GM18870 (cell line): ENCODE results near the gene SCAF8.

Experiments used
- ATAC-seq: cut with Tn5 transposase; IDR thresholded peaks from one replicate; pipeline ENCODE4 v1.9.1; 2021; ENCODE audit warnings: moderate library complexity; ENCODE audit not compliant: unreplicated experiment

The SCAF8 gene

GRCh38 chr6:154829970-154830369 lies 96.8 kb downstream of the SCAF8 start:
- ATAC-seq, result no peak

DNA sequence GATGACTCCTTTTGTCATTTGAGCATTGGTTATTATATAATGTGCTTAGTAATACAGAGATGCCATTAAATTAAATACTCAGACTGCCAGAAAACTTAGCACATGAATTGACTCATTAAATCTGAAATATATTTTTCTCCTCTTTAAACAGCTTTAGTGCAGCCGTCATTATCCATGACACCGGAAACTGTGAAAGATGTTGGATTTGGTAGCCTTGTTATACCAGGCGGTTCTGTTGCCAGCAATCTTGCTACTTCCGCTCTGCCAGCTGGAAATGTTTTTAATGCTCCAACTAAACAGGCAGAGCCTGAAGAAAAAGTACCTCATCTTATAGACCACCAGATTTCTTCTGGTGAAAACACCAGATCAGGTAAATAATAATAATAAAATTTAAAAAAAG lies 97.6 kb downstream of the SCAF8 start:
- ATAC-seq, result no peak

GRCh38 chr6:154835307-154835706 lies 102.1 kb downstream of the SCAF8 start:
- ATAC-seq, result no peak

DNA sequence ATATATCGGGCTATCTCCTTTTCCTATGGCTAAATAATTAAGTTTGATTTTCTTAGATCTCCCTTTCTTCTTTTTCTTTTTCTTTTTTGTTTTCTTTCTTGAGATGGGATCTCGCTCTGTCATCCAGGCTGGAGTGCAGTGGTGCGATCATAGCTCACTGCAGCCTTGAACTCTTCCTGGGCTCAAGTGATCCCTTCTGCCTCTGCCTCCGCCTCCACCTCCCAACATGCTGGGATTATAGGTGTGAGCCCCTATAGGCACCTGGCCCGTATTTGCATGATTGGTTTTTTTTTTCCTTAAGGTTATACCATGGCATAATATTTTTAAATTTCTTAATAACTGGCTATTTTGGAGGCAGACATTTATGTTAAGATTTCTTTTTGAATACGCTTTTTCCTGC lies 106.3 kb downstream of the SCAF8 start:
- no peak for ATAC-seq

DNA sequence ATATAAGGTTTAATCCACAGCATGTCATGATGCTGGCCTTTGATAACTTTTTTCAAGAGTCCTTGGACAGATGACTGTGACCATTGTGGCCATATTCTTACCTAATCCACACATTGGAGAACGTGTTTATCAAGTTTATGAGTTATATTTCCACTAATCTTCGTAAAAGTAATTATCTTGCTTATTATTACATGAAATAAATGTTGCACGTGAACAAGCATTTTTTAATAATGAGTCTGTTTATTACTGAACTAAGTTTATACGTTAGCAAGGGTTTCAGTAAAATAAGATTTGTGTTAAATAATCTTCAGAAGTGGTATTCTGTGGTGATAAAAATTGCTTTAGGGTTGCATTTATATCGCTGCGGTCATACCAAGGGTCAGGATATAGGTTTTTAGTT lies 107.1 kb downstream of the SCAF8 start:
- no peak for ATAC-seq

DNA sequence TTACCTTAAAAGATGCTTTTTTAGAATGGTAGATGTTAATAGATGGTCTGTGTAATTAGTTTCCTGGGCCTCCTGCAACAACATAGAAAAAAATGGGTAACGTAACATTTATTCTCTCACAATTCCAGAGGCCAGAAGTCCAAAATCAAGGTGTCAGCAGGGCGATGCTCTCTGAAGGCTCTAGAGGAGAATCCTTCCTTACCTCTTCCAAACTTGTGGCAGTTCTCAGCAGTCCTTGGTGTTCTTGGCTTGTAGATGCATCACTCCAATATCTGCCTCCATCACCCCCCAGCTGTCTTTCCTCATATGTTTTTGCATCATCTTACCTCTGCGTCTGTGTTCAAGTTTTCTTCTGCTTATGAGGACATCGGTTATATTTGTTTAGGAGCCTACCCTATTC lies 107.9 kb downstream of the SCAF8 start:
- no peak for ATAC-seq

DNA sequence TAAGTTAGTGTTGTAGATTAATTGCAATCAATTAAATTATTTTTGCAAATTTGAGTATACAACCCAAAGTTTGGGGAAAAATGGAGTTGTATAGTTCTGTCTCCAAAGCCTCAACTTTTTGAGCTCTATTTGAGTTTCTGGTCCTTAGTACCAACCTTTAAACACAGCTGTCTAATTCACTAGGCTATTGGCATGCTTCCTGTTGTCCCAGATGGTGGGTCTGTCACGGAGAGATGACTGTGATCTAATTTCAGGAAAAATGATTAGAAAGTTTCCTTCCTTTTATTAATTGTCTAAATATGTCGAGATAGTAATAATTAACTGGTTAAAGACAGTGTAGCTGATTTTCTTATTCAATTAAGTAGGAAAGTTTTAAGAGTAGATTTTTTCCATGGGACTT lies 109.6 kb downstream of the SCAF8 start:
- no peak for ATAC-seq

GRCh38 chr6:154847318-154847717 lies 114.1 kb downstream of the SCAF8 start:
- ATAC-seq, result no peak

DNA sequence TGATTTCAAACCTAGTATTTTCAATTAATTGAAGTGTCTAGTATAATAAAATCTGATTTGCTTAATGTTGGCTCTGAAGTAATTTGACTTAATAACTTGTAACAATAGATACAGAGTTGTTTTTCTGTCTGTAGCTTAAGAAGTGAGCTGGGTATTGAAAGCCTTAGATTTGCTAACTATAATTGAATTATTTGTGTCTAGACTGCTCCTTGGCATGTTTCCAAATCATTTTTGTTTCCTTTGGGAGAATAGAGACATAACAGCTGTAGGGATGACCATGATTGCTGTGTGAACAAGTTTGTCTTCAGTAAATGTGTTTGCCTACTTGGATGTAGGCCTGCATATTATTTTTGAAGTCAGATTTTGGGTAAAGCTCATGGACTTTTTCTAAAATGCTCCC lies 115.4 kb downstream of the SCAF8 start:
- ATAC-seq, result no peak

- ATAC-seq, result no peak
Observed at GRCh38 chr6:154849475-154849874, 116.3 kb downstream of the SCAF8 start.

DNA sequence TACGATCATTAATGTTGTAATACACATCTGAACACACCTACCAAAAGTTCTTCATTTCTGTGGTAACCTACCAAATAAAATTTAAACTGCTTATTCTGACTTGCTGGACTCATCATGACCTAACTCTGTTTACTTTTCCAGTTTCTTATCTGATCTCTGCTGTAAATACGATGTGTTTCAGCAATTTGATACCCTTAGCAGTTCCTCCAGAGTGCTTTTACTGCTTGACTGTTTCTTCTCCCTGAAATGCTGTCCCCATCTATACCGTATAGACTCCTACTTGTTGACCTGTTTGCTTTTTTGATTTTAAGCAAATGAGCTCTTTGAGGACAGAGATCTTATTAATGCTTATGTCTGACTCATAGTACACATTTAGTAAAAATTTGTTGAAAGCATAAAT lies 119.5 kb downstream of the SCAF8 start:
- ATAC-seq, result no peak

- ATAC-seq, result no peak
Observed at GRCh38 chr6:154857529-154857928, 124.3 kb downstream of the SCAF8 start.

DNA sequence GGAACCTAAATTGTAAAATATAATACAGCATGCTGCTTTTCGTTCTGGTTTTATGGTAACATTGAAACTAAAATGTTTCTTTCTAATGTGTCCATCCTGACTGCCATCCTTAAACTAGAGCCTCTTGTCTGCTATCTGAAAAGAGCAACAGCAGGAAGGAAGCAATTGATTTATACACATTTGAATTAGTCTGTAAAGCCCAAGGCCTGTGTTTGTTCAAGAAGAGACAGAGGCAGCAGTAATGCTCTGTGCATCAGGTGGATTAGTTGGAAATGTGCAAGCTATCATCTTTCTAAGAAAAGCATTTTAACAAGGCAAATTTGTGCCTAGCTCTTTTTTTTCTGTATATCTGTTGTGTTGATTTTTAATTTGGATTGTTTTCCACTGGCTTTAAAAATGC lies 128.6 kb downstream of the SCAF8 start:
- ATAC-seq, result no peak

- ATAC-seq, result no peak
Observed at GRCh38 chr6:154862536-154862935, 129.3 kb downstream of the SCAF8 start.

DNA sequence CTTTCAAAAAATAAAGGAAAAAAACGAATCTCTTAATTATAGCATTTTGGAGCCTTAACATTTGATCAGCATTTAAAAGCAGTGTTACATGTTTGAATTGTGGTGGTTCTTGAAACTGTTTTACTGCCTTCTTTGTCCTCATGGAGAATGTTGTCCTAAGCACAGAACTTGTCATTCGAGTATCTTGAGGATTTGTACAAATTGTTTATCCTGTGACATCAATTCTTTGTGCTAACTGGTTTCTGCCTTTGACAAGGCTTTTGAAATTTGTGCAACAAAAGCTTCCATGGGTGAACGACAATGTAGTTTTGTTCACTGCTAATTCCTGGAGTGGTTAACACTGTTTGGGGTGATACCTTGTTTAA lies 130.8 kb downstream of the SCAF8 start:
- no peak for ATAC-seq

GRCh38 chr6:154865291-154865690 lies 132.1 kb downstream of the SCAF8 start:
- no peak for ATAC-seq

DNA sequence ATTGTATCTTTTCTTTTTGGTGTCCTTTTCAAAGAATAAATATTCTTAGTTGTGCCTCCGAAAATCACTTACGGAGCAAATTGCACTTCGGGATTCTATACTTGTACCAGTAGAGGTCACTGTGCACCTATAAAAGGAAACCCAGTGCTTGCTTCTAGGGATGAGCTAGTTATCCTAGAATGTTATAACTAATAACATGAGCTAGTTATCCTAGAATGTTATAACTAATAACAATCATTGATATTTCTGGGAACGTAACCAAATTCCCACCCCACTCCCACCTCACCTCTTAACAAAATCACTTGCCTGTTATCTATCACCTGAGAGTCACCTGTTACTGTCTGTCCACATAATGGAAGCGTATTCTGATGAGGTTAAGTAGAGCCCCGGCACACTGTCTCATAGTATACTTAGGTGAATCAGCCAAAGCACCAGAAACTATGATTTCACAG lies 135.0 kb downstream of the SCAF8 start:
- ATAC-seq, result no peak

DNA sequence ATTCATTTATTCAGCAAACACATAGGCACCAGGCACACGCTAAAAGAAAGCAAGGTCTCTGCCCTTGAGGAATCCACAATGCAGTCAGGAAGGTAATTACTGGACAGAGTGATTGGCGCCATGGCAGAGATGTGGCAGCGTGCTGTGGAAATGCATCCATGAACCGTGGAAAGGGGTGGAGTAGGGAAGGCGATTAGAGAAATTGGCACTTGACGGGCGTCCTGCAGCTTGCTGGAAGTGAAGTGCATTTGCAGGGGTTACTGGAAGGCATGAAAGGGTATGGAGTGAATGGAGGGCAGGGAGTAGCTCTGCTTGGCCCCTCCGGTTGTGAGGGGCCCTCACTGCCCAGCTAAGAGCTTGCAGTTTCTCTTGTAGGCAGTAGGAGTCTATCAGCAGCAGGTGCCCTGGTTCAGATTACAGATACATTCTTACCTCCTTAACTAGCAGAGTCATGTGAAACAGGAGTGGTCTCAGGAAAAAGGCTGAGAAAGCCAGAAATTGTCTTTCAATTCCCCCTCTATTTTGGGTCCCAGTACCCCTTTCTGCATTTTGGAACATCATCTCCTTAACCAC lies 139.4 kb downstream of the SCAF8 start:
- ATAC-seq, result no peak

DNA sequence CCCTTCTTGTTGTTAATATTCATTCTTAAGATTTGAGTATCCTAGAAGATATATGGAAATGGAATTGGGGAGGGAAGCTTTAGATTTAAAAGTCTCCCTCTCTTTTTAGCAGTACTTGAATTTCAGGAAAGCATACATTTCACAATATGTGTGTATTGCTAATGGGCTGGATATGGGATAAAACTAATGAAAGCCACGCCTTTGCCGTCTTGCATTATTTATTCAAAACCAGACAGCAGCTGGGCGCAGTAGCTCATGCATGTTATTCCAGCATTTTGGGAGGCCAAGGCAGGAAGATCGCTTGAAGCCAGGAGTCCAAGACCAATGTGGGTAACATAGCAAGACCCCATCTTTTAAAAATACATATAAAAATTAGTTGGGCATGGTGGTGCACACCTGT lies 140.3 kb downstream of the SCAF8 start:
- no peak for ATAC-seq

DNA sequence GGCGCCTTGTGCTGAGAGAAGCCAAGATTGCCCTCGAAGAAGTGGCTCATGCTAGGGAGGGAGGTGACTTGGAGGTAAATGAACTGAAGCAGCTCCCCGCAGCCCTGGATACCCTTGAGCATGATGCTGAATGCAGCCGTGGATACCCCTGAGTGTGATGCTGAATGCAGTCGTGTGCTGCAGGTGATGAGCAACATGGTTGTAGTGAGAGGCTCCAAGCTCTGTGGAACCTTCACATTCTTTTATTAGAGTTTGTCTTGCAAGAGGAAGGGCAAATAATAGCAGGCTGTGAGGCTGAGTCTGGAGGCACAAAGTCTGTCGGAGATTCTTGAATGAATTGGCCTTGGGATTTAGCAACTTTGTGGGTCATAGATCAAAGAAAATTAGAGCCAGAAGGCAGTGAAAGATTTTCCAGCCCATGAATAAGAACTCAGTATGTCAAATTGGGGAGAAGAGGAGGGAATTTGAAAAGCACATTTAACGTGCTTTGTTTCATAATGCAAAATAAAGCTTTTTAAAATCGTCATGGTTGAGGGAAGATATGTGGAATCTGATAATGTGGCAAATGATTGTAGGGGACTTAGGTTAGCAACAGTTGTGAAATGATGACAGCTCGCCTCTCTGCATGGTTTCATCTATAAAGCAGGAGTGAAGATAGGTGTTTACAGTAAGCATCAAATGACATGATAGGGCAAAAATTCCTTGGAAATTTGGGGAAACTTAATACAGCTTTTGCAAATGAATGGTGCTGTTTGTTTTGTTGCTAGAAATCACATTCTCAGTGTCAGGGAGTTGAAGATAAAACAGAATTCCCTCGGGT lies 141.8 kb downstream of the SCAF8 start:
- no peak for ATAC-seq

- no peak for ATAC-seq
Observed at GRCh38 chr6:154876486-154877280, 143.5 kb downstream of the SCAF8 start.

GRCh38 chr6:154878871-154879491 lies 145.8 kb downstream of the SCAF8 start:
- no peak for ATAC-seq
